ENCODE results near the gene INSC. TPM values are rescaled to one million over a fixed set of nuclear protein-coding genes. Genes with fewer than 3 reads are reported as not detected.

Gene INSC
- total and polyA plus RNA-seq, 2 experiments from 2014 or later: 0.97 to 1.5 TPM

GRCh38 chr11:15108592-15109130, 6.1 kb upstream of the INSC start:
- no peak overlapping the region for H2AFZ ChIP-seq
- H3K4me2 ChIP-seq: no peak overlapping the region
- Mint-ChIP-seq H3K27me3 (ENCODE audit: insufficient read depth, low read depth, poor library complexity) (peaks cover 10% of the 10 kb centered on the region), H3K4me1 (peaks cover 6% of the 10 kb centered on the region), H3K4me3 (no peak overlapping the region), H3K36me3 (ENCODE audit: low read depth) (no peaks in the 10 kb centered on the region), H3K9me3 (no peaks in the 10 kb centered on the region; the same call in 2 of the 3 replicates), H3K27ac (no peak overlapping the region)
- 0 out of 2 replicates have a peak, but pooled peaks cover 3% of the 10 kb centered on the region for H3K9me2 ChIP-seq (ENCODE audit: insufficient read depth)
- H4K20me1 ChIP-seq (replicated peaks; ENCODE audit: insufficient read depth): no peaks in the 10 kb centered on the region
- no peak overlapping the region for H3K4me3 ChIP-seq
- H3K27me3 ChIP-seq (ENCODE audit: insufficient read depth): peaks cover 10% of the 10 kb centered on the region
- no peak overlapping the region for H3K27ac ChIP-seq (ENCODE audit: low read depth)
- no peaks in the 10 kb centered on the region for H3K36me3 ChIP-seq (ENCODE audit: insufficient read depth)
- H3K4me1 ChIP-seq (ENCODE audit: insufficient read depth): 0 out of 2 replicates have a peak, but pooled peaks cover under 1% of the 10 kb centered on the region
- no peaks in the 10 kb centered on the region for H3K79me2 ChIP-seq (replicated peaks; ENCODE audit: insufficient read depth)
- TF ChIP-seq REST (IDR thresholded peaks at IDR 0.05; ENCODE audit: unreplicated experiment) (no peak), ZNF462 (CRISPR knock-in tag; IDR thresholded peaks at IDR 0.05) (no peak), JUNB (IDR thresholded peaks at IDR 0.05; ENCODE audit: unreplicated experiment) (no peak), CTCF (conservative IDR thresholded peaks at IDR 0.05; ENCODE audit: low read depth in 2 of 2) (no peak), STAT1 (IDR thresholded peaks at IDR 0.05; ENCODE audit: unreplicated experiment) (no peak), EZH2phosphoT487 (IDR thresholded peaks at IDR 0.05; ENCODE audit: unreplicated experiment) (no peak), ZNF331 (CRISPR knock-in tag; IDR thresholded peaks at IDR 0.05; ENCODE audit: low read depth) (no peak), POLR2AphosphoS5 (IDR thresholded peaks at IDR 0.05; ENCODE audit: low read depth) (no peak), EZH2 (IDR thresholded peaks at IDR 0.05; ENCODE audit: low read depth, unreplicated experiment) (no peak), NANOG (IDR thresholded peaks at IDR 0.05; ENCODE audit: borderline replicate concordance) (no peak), CREB1 (CRISPR knock-in tag; IDR thresholded peaks at IDR 0.05; ENCODE audit: low read depth) (no peak), ETS1 (IDR thresholded peaks at IDR 0.05) (no peak)
- DNase-seq (ENCODE audit: low spot score) (no peak), ATAC-seq (no peak)
- H3F3A ChIP-seq (replicated peaks; ENCODE audit: low read depth): no peaks in the 10 kb centered on the region

Data from GM23338 (cell line).